ENCODE results near the gene SRSF12.

GRCh38 chr6:89067796-89068195 is 50.1 kb downstream of the SRSF12 start:
- TF ChIP-seq EZH2 (IDR thresholded peaks at IDR 0.05; ENCODE audit: borderline replicate concordance, insufficient read depth, low read depth, low read length, poor library complexity, severe bottlenecking) (no peak), CTCF (IDR thresholded peaks at IDR 0.05) (no peak)
